CD14-positive monocyte (primary cell): ENCODE results near the gene PLXND1. TPM values are rescaled to one million over a fixed set of nuclear protein-coding genes. Genes with fewer than 3 reads are reported as not detected.
A peak's percentile ranks its signal among the peaks of the same experiment; 100 is the strongest.

ENCODE experiments used
- DNase-seq, 3 donors: peaks; one replicate each; pipeline ENCODE4 v3.0.0-alpha.2; 2011 to 2022
- H2AFZ ChIP-seq: 2 replicates; pipeline ENCODE4 v1.6.0; 2012; ENCODE audit warnings: mild to moderate bottlenecking, low read depth, low read length, inconsistent platforms; ENCODE audit not compliant: insufficient read depth, poor library complexity, severe bottlenecking
- H3K27ac ChIP-seq, 2 donors: 1 replicate in 1 of 2; 2 replicates in 1 of 2; pipeline ENCODE4 v1.5.1; 2012 to 2013; ENCODE audit warnings: low read length in 2 of 2, control low read depth in 1 of 2, inconsistent platforms in 1 of 2, low read depth in 1 of 2, mild to moderate bottlenecking in 1 of 2
- H3K27me3 ChIP-seq, 2 donors: one replicate each; pipeline versions ENCODE4 v1.6.0 to v1.6.1; 2011 to 2013; ENCODE audit warnings: low read length in 2 of 2; ENCODE audit not compliant: control insufficient read depth in 2 of 2, insufficient read depth in 2 of 2
- H3K36me3 ChIP-seq, 2 donors: replicated peaks in 1 of 2; 1 replicate in 1 of 2; 2 replicates in 1 of 2; pipeline versions ENCODE4 v1.5.1 to v1.6.1; 2012 to 2013; ENCODE audit warnings: low read length in 2 of 2, control low read depth in 1 of 2, inconsistent platforms in 1 of 2, mild to moderate bottlenecking in 1 of 2; ENCODE audit not compliant: insufficient read depth in 2 of 2, control insufficient read depth in 1 of 2
- H3K4me1 ChIP-seq, 2 donors: 1 replicate in 1 of 2; 2 replicates in 1 of 2; pipeline versions ENCODE4 v1.5.1 to v1.6.1; 2012 to 2013; ENCODE audit warnings: low read length in 2 of 2, control low read depth in 1 of 2, inconsistent platforms in 1 of 2, mild to moderate bottlenecking in 1 of 2, moderate library complexity in 1 of 2; ENCODE audit not compliant: insufficient read depth in 2 of 2, control insufficient read depth in 1 of 2
- H3K4me2 ChIP-seq: replicated peaks from 2 replicates; pipeline ENCODE3; 2012; ENCODE audit warnings: low read length, moderate library complexity, mild to moderate bottlenecking; ENCODE audit not compliant: poor library complexity, severe bottlenecking; ENCODE audit errors: extremely low read depth
- H3K4me3 ChIP-seq, 3 experiments: fragments of 200-600 bp in 1 of 3; sonication (generic) in 1 of 3; replicated peaks in 1 of 3; 1 replicate in 2 of 3; 2 replicates in 1 of 3; pipeline ENCODE4 v1.5.1; 2011 to 2013; ENCODE audit warnings: low read length in 3 of 3, mild to moderate bottlenecking in 3 of 3, control low read depth in 2 of 3, low read depth in 2 of 3, inconsistent platforms in 1 of 3, moderate library complexity in 1 of 3
- H3K79me2 ChIP-seq: 2 replicates; pipeline ENCODE4 v1.6.0; 2012; ENCODE audit warnings: mild to moderate bottlenecking, control low read depth, inconsistent platforms, low read length, moderate library complexity; ENCODE audit not compliant: insufficient read depth
- H3K9ac ChIP-seq: 2 replicates; pipeline ENCODE4 v1.6.0; 2017; ENCODE audit warnings: low read length, mild to moderate bottlenecking; ENCODE audit not compliant: insufficient read depth, poor library complexity, severe bottlenecking
- H3K9me3 ChIP-seq, 2 donors: replicated peaks in 1 of 2; 1 replicate in 1 of 2; 2 replicates in 1 of 2; pipeline versions ENCODE4 v1.5.1 to v1.6.1; 2012 to 2013; ENCODE audit warnings: low read length in 2 of 2, control low read depth in 1 of 2; ENCODE audit not compliant: control insufficient read depth in 1 of 2, insufficient read depth in 1 of 2
- H4K20me1 ChIP-seq: 2 replicates; pipeline ENCODE4 v1.6.0; 2012; ENCODE audit warnings: mild to moderate bottlenecking, low read length, control low read depth, moderate library complexity; ENCODE audit not compliant: insufficient read depth
- H3K27ac Mint-ChIP-seq, 7 donors: one replicate each; pipeline ENCODE4 v1.8.0; 2020; ENCODE audit warnings: mild to moderate bottlenecking in 7 of 7, mixed read lengths in 7 of 7, moderate library complexity in 6 of 7, inconsistent platforms in 2 of 7
- H3K27me3 Mint-ChIP-seq, 3 donors: one replicate each; pipeline ENCODE4 v1.8.0; 2021 to 2022; ENCODE audit warnings: low read depth in 3 of 3, mild to moderate bottlenecking in 3 of 3, mixed read lengths in 3 of 3, moderate library complexity in 3 of 3, inconsistent platforms in 1 of 3
- H3K36me3 Mint-ChIP-seq, 2 donors: one replicate each; pipeline ENCODE4 v1.8.0; 2020; ENCODE audit warnings: mixed read lengths in 2 of 2, inconsistent platforms in 1 of 2, mild to moderate bottlenecking in 1 of 2
- H3K4me1 Mint-ChIP-seq: one replicate; pipeline ENCODE4 v1.8.0; 2020; ENCODE audit warnings: mild to moderate bottlenecking, mixed read lengths
- H3K4me3 Mint-ChIP-seq, 2 donors: one replicate each; pipeline ENCODE4 v1.8.0; 2020; ENCODE audit warnings: mild to moderate bottlenecking in 2 of 2, mixed read lengths in 2 of 2, moderate library complexity in 1 of 2
- H3K9me3 Mint-ChIP-seq, 7 donors: one replicate each; pipeline ENCODE4 v1.8.0; 2020 to 2022; ENCODE audit warnings: mixed read lengths in 7 of 7, mild to moderate bottlenecking in 6 of 7, moderate library complexity in 6 of 7, inconsistent platforms in 2 of 7
- WGBS: methylation state at CpG from one replicate; pipeline ENCODE4 v1.1.5; 2013; ENCODE audit warnings: missing lambda C conversion rate; ENCODE audit not compliant: insufficient coverage; 5-methylcytosine and 5-hydroxymethylcytosine counted together
- intact Hi-C, 2 donors: fragments of 100-400 bp; cut with micrococcal nuclease; formaldehyde crosslinking; loops; one replicate each; pipeline versions ENCODE4 v1.15.0 to v1.15.1; 2023
- polyA plus RNA-seq, 3 donors: library from polyadenylated mRNA; depleted of rRNA in 1 of 3; unstranded in 2 of 3; stranded (reverse) in 1 of 3; fragments of 300-500 nt in 2 of 3; fragments of >200 nt in 1 of 3; fragmentation: Illumina TruSeq in 2 of 3; gene quantifications; 1 replicate in 2 of 3; 2 replicates in 1 of 3; pipeline ENCODE4 v1.2.3, GENCODE V29; 2012 to 2021
- TF ChIP-seq, protein P1 (sequence below): fragments of 200-600 bp; IDR thresholded peaks from one replicate; pipeline ENCODE4 v1.8.0; 2022; ENCODE audit warnings: antibody characterized with exemption, mild to moderate bottlenecking

The PLXND1 gene
- polyA plus RNA-seq, 3 donors, result 7.1 to 170 (median 9.9) TPM

DNA sequence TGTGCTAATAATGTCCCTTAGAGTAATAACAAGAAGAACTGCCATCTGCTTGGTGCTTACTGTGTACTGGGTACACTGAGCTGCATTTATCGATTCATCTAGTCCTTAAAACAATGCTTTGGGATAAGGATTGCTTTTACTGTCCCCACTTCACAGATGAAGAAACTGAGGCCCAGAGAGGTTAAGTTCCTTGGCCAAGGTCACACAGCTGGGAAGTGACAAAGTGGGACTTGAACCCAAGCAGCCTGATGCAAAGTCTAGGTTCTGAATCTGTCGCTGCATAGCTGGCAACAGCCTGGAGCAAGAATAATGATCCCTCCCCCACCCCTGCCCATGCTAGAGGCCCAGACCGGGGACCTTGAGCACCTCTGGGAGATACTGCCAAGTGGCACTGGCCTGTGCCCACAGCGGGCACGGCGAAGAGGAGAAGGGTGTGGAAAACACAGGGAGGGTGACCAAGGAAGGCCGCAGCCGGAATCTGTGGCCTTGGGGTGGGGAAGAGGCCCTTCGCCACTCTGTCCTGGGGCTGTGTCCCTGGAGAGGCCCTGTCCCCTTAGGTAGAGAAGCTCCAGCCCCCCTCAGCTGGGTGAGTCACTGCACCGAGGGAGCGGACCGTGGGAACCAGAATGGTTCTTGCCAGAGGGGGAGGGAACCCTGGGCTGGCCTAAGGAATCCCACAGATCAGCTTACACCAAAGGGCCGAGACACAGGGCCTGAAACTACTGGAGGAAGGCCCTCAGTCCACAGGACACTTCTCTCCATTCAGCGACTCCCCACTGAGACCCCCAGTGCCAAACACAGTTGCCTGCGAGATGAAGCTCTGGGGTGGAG, 3.5 kb downstream of the PLXND1 start:
- Histone ChIP-seq H3K9ac (peak overlapping the region; percentile 24), H3K36me3 (peaks cover 0 to 19% of the 10 kb centered on the region in 2 donors), H3K27ac (peak overlapping the region; percentile 25 to 83), H3K4me3 (peak overlapping the region in 1 of 3 experiments; percentile 86), H3K79me2 (peaks cover 79% of the 10 kb centered on the region), H2AFZ (no peak overlapping the region), H3K4me1 (peaks cover 80 to 92% of the 10 kb centered on the region in 2 donors), H4K20me1 (peaks cover 72% of the 10 kb centered on the region), H3K4me2 (peak overlapping the region; percentile 93), H3K9me3 (no peaks in the 10 kb centered on the region), H3K27me3 (peaks cover 0 to 4% of the 10 kb centered on the region in 2 donors)
- peak in 1 of 3 donors; percentile 64 for DNase-seq
- Mint-ChIP-seq H3K36me3 (peaks cover 19 to 42% of the 10 kb centered on the region in 2 donors), H3K9me3 (peaks cover 0 to 3% (median 0%) of the 10 kb centered on the region in 7 donors), H3K4me3 (peak overlapping the region; percentile 97 to 99), H3K27ac (peak overlapping the region; percentile 60 to 84 (median 76)), H3K4me1 (peaks cover 81% of the 10 kb centered on the region), H3K27me3 (peaks cover 7 to 16% (median 9%) of the 10 kb centered on the region in 3 donors)
- TF ChIP-seq, protein P1, sequence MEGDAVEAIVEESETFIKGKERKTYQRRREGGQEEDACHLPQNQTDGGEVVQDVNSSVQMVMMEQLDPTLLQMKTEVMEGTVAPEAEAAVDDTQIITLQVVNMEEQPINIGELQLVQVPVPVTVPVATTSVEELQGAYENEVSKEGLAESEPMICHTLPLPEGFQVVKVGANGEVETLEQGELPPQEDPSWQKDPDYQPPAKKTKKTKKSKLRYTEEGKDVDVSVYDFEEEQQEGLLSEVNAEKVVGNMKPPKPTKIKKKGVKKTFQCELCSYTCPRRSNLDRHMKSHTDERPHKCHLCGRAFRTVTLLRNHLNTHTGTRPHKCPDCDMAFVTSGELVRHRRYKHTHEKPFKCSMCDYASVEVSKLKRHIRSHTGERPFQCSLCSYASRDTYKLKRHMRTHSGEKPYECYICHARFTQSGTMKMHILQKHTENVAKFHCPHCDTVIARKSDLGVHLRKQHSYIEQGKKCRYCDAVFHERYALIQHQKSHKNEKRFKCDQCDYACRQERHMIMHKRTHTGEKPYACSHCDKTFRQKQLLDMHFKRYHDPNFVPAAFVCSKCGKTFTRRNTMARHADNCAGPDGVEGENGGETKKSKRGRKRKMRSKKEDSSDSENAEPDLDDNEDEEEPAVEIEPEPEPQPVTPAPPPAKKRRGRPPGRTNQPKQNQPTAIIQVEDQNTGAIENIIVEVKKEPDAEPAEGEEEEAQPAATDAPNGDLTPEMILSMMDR, result no peak
- intact Hi-C loops, result no loop called here
- WGBS, result 100% methylated on average over 4 of the region's 15 CpGs

DNA sequence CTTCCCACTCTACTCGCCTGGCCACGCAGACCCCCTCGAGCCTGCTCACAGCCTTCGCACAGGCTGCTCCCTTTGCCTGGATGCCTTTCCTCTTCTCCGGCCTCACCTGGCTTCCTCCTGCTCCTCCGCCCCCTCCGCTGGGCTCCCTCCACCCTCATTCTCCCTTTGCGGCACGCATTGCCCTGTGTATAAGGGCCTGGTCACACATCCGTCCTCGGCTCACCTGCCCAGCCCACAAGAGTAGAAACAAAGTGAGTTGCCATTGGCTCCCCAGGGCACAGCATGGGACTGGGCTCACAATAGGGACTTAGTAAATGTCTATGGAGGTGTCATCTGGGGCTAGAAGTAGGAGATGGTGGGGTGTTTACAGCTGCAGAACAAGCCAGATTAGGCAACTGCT, 4.2 kb downstream of the PLXND1 start:
- Mint-ChIP-seq H3K27me3 (peaks cover 7 to 10% (median 8%) of the 10 kb centered on the region in 3 donors), H3K4me1 (peaks cover 82% of the 10 kb centered on the region)
- intact Hi-C loops, result no loop called here

More for the DNA sequence above, 4.2 kb downstream of the PLXND1 start:
- Histone ChIP-seq H4K20me1 (peaks cover 78% of the 10 kb centered on the region), H3K4me3 (peak overlapping the region in 1 of 3 experiments; percentile 86), H3K4me1 (peaks cover 80 to 92% of the 10 kb centered on the region in 2 donors), H3K27ac (peak overlapping the region in 1 of 2 donors; percentile 83), H3K36me3 (peaks cover 0 to 19% of the 10 kb centered on the region in 2 donors), H3K27me3 (no peaks in the 10 kb centered on the region), H3K9me3 (no peaks in the 10 kb centered on the region), H3K9ac (no peak overlapping the region), H2AFZ (no peak overlapping the region), H3K4me2 (peak overlapping the region; percentile 93), H3K79me2 (peaks cover 85% of the 10 kb centered on the region)
- peak overlapping the region in 1 of 7 donors; percentile 50 for H3K27ac Mint-ChIP-seq
- 94% methylated on average over 9 of the region's 11 CpGs for WGBS
- no peak for DNase-seq
- H3K36me3 Mint-ChIP-seq, result peaks cover 19 to 42% of the 10 kb centered on the region in 2 donors
- no peak overlapping the region for H3K4me3 Mint-ChIP-seq
- TF ChIP-seq, protein P1, result no peak
- peaks cover 0 to 3% (median 0%) of the 10 kb centered on the region in 7 donors for H3K9me3 Mint-ChIP-seq
